Activated CD8-positive, alpha-beta memory T cell treated with anti-CD3 and anti-CD28 coated beads, Interleukin-2, amount 10 ng/mL, durations not matched to agents 7 days and 5 days (primary cell): Measurements from ENCODE around the gene NPR1. TPM values are rescaled to one million over a fixed set of nuclear protein-coding genes. Genes with fewer than 3 reads are reported as not detected.
A peak's percentile ranks its signal among the peaks of the same experiment; 100 is the strongest.
"Not testable (repeated sequence)": the region's sequence is repeated elsewhere in the genome, so short reads cannot be mapped to it uniquely, and the experiment has no call there.

Source experiments
- ATAC-seq: fragments of 150-1000 bp; cut with Tn5 transposase; one replicate; pipeline ENCODE4 v1.10.0; 2021; ENCODE audit warnings: moderate library complexity
- CTCF ChIA-PET: fragments of 350-600 bp; sonication (Branson Sonifier 250); formaldehyde crosslinking; loops from one replicate; lab custom pipeline; 2021; ENCODE audit warnings: antibody characterized with exemption; lab: Charles Lee
- DNase-seq: peaks from one replicate; pipeline ENCODE4 v3.0.0-alpha.2; 2020
- H3K27ac Mint-ChIP-seq: one replicate; pipeline ENCODE4 v1.8.0; 2021; ENCODE audit warnings: mild to moderate bottlenecking, mixed read lengths
- H3K27me3 Mint-ChIP-seq: one replicate; pipeline ENCODE4 v1.8.0; 2021; ENCODE audit warnings: mixed read lengths
- H3K36me3 Mint-ChIP-seq: one replicate; pipeline ENCODE4 v1.8.0; 2021; ENCODE audit warnings: mild to moderate bottlenecking, mixed read lengths
- H3K4me1 Mint-ChIP-seq: one replicate; pipeline ENCODE4 v1.8.0; 2021; ENCODE audit warnings: mixed read lengths
- H3K4me3 Mint-ChIP-seq: one replicate; pipeline ENCODE4 v1.8.0; 2021; ENCODE audit warnings: mild to moderate bottlenecking, moderate library complexity, mixed read lengths
- H3K9me3 Mint-ChIP-seq: one replicate; pipeline ENCODE4 v1.8.0; 2022; ENCODE audit warnings: low read depth, mixed read lengths
- total RNA-seq, 2 experiments: library from RNA; stranded (reverse); gene quantifications; one replicate each; pipeline ENCODE4 v1.2.3, GENCODE V29; 2021

Gene NPR1
- total RNA-seq, 2 experiments from 2014 or later, result 0.05 TPM; not detected in 1

DNA sequence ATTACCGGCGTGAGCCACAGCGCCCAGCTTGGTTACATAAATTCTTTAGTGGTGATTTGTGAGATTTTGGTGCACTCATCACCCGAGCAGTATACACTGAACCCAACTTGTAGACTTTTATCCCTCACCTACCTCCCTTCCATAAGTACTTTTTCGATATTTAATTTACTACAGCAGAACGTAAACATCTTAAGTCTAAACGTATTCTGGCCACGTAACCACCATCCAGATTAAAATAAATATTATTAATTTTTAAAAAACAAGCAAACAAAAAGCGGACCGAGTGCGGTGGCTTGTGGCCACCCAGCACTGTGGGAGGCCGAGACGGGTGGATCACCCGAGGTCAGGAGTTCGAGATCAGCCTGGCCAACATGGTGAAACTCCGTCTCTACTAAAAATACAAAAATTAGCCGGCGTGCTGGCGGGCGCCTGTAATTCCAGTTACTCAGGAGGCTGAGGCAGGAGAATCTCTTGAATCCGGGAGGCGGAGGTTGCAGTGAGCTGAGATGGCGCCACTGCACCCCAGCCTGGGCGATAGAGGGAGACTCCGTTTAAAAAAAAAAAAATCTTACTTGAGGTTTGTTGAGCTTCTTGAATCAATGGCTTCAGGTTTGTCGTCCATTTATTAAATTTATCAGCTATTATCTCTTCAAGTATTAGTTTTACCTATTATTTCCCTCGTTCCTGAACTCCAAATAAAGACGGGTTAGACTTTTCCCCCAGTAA, 6.7 kb upstream of the NPR1 start:
- peak; percentile 72 for DNase-seq
- not testable (repeated sequence) for H3K27ac Mint-ChIP-seq, H3K9me3 Mint-ChIP-seq, H3K27me3 Mint-ChIP-seq, H3K4me3 Mint-ChIP-seq
- CTCF ChIA-PET, result interaction anchor here (1.0 to 3.5 kb wide), 17 partner anchors 9 to 319 kb away, joined by 3 to 13 read pairs (median 5); partner anchors contain the start of genes CHTOP, RAB13, RPS27 and SLC27A3
- ATAC-seq, result peak; percentile 26
- peaks cover 34% of the 10 kb centered on the region for H3K4me1 Mint-ChIP-seq
- H3K36me3 Mint-ChIP-seq, result peaks cover 36% of the 10 kb centered on the region

DNA sequence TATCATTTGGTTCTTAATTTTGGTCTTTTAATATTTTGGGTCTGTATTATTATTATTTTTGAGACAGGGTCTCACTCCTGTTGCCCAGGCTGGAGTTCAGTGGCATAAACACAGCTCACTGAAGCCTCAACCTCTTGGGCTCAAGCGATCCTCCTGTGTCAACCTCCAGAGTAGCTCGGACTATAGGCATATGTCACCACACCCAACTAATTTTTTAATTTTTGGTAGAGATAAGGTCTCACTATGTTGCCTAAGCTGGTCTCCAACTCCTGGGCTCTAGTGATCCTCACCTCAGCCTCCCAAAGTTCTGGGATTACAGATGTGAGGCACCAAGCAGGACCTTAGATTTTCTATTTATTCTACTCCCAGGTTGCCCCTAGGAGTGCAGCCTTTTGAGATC, 5.0 kb upstream of the NPR1 start:
- Mint-ChIP-seq H3K4me1 (peaks cover 32% of the 10 kb centered on the region), H3K36me3 (peaks cover 18% of the 10 kb centered on the region), H3K27ac (peak overlapping the region; percentile 43), H3K4me3 (no peak overlapping the region), H3K9me3 (no peaks in the 10 kb centered on the region), H3K27me3 (peaks cover 19% of the 10 kb centered on the region)
- ATAC-seq, result no peak
- DNase-seq, result no peak
- CTCF ChIA-PET, result no interaction called here

DNA sequence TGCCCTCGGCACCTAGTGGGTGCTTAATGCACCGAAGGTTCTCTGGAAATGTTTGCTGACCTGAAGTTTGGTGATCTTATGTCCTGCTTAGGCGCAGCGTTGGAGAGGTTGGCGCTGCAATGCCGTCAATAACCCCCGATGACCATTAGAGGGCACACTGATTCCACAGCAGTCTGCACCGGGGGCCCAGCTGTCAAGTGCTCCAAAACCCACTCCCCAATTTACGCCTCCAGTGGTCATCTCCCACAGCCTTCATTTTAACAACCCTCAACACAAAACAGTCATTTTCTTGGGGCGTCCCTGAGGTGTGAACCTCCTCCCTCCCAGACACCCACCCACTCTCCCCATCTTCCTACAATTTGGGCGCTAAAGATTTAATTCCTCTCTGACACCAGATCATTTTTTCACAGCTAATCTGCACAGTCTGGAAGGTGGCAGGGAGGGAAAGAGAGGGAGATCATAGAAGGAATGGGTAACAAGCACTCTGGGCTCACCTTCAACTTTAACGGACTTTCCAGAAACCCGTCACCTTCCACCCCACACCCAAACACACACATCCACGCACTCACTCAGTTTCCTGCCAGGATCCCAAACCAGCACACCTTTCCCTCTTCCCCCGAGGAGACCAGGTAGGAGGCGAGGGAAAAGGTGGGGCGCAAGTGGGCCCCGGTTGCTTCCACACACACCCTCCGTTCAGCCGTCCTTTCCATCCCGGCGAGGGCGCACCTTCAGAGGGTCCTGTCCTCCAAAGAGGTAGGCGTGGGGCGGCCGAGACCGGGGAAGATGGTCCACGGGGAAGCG, 570 bp upstream of the NPR1 start:
- H3K36me3 Mint-ChIP-seq, result no peaks in the 10 kb centered on the region
- CTCF ChIA-PET, result interaction anchor here (0.5 to 4.4 kb wide), 22 partner anchors 10 to 1366 kb away, joined by 3 to 26 read pairs (median 4); partner anchors contain the start of genes RAB13, SLC27A3 and SNAPIN
- H3K4me3 Mint-ChIP-seq, result peak overlapping the region; percentile 72
- no peak overlapping the region for H3K27ac Mint-ChIP-seq
- ATAC-seq (no peak), DNase-seq (peak; percentile 63)
- H3K9me3 Mint-ChIP-seq, result no peaks in the 10 kb centered on the region
- H3K27me3 Mint-ChIP-seq, result peaks cover 56% of the 10 kb centered on the region
- peaks cover 19% of the 10 kb centered on the region for H3K4me1 Mint-ChIP-seq

DNA sequence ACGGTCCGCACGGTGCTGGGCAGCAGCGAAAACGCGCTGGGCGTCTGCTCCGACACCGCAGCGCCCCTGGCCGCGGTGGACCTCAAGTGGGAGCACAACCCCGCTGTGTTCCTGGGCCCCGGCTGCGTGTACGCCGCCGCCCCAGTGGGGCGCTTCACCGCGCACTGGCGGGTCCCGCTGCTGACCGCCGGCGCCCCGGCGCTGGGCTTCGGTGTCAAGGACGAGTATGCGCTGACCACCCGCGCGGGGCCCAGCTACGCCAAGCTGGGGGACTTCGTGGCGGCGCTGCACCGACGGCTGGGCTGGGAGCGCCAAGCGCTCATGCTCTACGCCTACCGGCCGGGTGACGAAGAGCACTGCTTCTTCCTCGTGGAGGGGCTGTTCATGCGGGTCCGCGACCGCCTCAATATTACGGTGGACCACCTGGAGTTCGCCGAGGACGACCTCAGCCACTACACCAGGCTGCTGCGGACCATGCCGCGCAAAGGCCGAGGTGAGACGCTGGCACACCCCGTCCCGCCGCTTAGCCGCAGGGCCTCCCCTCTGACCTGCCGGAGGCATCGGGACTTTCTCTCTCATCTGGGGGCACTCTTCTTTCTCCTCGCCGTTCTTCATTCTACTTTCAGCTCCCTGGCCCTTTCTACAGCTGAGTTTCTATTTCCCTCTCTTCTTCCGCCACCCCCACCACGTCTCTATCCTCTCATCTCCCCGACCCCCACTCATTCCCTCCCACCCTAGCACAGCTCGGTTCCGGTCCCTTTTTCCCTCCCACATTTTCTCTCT, 1.0 kb downstream of the NPR1 start:
- Mint-ChIP-seq H3K9me3 (no peaks in the 10 kb centered on the region), H3K4me1 (peaks cover 19% of the 10 kb centered on the region), H3K27ac (no peak overlapping the region), H3K4me3 (peak overlapping the region; percentile 64), H3K27me3 (peaks cover 65% of the 10 kb centered on the region), H3K36me3 (no peaks in the 10 kb centered on the region)
- DNase-seq (no peak), ATAC-seq (peak; percentile 68)
- CTCF ChIA-PET, result interaction anchor here (0.8 to 4.4 kb wide), 12 partner anchors 12 to 320 kb away, joined by 3 to 26 read pairs (median 3); partner anchors contain the start of genes RAB13 and SLC39A1

DNA sequence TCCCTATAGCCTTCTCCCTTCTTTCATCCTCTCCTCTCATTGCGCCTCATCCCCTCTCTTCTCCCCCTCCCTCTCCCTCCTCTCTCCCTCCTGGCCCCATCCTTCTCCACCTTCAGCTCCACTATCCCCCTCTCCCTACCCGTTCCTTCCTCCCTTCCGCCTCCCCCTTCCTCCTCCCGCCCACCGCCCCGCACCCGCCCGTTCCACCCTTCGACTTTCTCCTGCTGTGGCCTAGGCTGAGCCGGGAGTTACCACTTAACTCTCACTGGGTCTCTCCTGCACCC, 1.6 kb downstream of the NPR1 start:
- ATAC-seq, result no peak
- Mint-ChIP-seq H3K27me3 (peaks cover 70% of the 10 kb centered on the region), H3K36me3 (no peaks in the 10 kb centered on the region), H3K27ac (no peak overlapping the region), H3K4me3 (peak overlapping the region; percentile 64), H3K4me1 (peaks cover 19% of the 10 kb centered on the region), H3K9me3 (no peaks in the 10 kb centered on the region)
- CTCF ChIA-PET, result interaction anchor here (0.8 to 1.1 kb wide), 5 partner anchors 13 to 319 kb away, joined by 3 to 6 read pairs (median 3); no protein-coding TSS in a partner anchor
- DNase-seq, result no peak

DNA sequence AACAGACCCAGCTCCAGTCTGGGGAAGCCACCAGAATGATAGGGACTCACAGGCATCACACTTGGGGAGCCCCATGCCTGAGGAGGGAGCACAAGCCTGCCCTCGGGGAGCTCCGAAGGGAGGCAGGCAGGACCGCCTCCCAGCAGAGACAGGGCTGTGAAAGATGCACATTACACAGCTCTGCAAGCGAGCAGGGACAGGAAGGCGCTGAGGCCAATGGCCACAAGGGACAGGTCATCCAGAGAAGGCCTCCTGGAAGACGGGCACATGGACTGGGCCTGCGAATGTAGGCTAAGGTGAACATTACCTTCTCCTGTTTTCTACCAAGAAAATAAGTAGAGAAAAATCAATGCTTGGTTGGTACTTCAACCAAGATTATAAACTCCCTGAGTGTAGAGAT, 4.2 kb downstream of the NPR1 start:
- Mint-ChIP-seq H3K27me3 (peaks cover 65% of the 10 kb centered on the region), H3K27ac (no peak overlapping the region), H3K4me3 (no peak overlapping the region), H3K9me3 (no peaks in the 10 kb centered on the region), H3K36me3 (no peaks in the 10 kb centered on the region), H3K4me1 (peaks cover 15% of the 10 kb centered on the region)
- ATAC-seq (no peak), DNase-seq (no peak)
- CTCF ChIA-PET, result no interaction called here

DNA sequence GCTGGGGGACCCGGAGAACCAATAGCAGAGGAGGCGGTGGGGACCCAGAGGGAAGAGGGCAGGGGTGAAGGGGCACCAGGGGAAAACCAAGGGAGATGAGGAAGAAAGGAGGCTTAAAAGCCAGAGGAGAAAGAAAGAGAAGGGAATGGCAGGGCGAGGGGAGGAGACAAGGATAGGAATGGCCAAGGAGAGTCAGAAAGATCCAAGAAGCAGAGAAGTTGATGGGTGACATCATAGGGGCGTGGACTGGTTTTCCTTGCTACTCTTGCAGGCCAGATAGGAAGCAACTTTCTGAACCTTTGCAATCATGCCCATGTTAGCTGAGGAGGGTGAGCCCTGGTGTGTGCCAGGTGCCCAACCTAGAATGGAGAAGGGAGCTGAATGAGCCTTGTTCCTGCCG, 5.4 kb downstream of the NPR1 start:
- DNase-seq (no peak), ATAC-seq (no peak)
- Mint-ChIP-seq H3K36me3 (no peaks in the 10 kb centered on the region), H3K27me3 (peaks cover 54% of the 10 kb centered on the region), H3K4me3 (no peak overlapping the region), H3K27ac (no peak overlapping the region), H3K4me1 (peaks cover 4% of the 10 kb centered on the region), H3K9me3 (no peaks in the 10 kb centered on the region)
- CTCF ChIA-PET, result no interaction called here

DNA sequence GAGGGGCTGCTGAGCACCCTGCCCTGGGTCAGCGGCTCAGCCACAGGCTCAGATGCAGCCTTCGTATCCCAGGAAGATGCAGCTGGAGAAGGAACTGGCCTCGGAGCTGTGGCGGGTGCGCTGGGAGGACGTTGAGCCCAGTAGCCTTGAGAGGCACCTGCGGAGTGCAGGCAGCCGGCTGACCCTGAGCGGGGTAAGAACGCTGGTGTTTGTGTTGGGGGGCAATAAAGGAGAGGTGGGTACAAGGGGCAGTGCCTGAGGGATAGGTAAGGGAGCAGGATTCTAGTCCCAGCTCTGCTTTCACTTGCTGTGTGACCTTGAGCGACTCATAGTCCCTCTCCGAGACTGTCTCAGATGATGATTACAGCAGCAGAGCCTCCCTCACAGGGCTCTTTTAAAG, 6.4 kb downstream of the NPR1 start:
- Mint-ChIP-seq H3K4me1 (no peaks in the 10 kb centered on the region), H3K27me3 (peaks cover 51% of the 10 kb centered on the region), H3K4me3 (no peak overlapping the region), H3K27ac (no peak overlapping the region), H3K9me3 (no peaks in the 10 kb centered on the region), H3K36me3 (no peaks in the 10 kb centered on the region)
- CTCF ChIA-PET, result no interaction called here
- no peak for DNase-seq
- ATAC-seq, result no peak

DNA sequence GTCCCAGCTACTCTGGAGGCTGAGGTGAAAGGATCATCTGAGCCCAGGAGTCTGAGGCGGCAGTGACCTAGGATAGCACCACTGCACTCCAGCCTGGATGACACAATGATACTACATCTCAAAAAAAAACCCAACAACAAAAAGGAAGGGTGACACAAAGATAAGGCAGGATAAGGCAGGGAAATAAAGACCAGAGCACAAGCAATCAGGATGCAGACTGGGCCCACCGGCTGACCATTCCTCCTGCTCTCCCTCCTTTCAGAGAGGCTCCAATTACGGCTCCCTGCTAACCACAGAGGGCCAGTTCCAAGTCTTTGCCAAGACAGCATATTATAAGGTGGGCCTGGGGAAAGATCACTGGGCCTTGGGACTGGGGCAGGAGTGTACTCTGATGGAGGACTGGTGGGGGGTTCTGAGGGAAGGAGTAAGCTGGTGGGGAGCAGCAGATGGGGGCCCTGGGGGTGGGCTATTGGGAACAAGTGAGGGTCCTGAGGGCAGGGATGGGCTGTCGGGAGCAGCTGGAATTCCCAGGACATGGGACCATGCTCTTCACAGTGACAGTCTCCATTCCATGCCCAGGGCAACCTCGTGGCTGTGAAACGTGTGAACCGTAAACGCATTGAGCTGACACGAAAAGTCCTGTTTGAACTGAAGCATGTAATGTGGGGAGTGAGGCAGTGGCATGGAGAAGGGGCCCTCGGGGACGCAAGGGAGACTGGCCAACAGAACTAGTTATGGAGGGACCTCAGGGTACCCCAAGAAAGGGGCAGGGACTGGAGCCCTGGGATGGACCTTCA, 7.3 kb downstream of the NPR1 start:
- no peak overlapping the region for H3K27ac Mint-ChIP-seq
- no peaks in the 10 kb centered on the region for H3K36me3 Mint-ChIP-seq
- H3K27me3 Mint-ChIP-seq, result peaks cover 47% of the 10 kb centered on the region
- DNase-seq (no peak), ATAC-seq (no peak)
- H3K4me1 Mint-ChIP-seq, result no peaks in the 10 kb centered on the region
- CTCF ChIA-PET, result no interaction called here
- no peaks in the 10 kb centered on the region for H3K9me3 Mint-ChIP-seq
- no peak overlapping the region for H3K4me3 Mint-ChIP-seq

DNA sequence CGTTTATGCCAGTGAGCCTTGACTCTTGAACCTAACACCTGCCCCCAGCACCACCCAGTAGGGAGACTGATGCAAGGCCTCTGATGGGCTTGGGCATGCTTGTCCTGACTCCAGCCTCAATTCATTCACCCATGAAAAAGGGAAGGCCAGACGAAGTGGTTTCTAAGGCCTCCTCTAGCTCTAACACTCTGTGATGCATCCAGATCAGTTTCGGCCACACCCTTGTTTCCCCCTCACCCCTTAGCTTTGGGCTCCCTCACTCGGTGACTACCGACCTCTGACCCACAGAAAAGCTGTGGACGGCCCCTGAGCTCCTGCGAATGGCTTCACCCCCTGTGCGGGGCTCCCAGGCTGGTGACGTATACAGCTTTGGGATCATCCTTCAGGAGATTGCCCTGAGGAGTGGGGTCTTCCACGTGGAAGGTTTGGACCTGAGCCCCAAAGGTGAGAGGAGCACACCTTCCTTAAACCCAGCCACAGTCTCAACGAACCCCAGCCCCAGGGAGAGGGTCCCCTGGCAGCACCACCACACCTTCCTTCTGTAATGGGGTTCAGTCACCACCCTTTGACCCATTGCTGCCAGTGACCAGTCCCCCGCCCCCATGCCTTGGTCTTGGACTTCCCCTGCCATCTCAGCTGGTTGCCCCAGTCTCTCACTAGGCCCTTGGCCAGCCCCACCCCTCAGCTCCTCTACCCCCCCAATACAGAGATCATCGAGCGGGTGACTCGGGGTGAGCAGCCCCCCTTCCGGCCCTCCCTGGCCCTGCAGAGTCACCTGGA, 9.0 kb downstream of the NPR1 start:
- ATAC-seq, result no peak
- Mint-ChIP-seq H3K9me3 (no peaks in the 10 kb centered on the region), H3K4me3 (no peak overlapping the region), H3K36me3 (no peaks in the 10 kb centered on the region), H3K27me3 (peaks cover 38% of the 10 kb centered on the region), H3K4me1 (no peaks in the 10 kb centered on the region), H3K27ac (no peak overlapping the region)
- CTCF ChIA-PET, result interaction anchor here (1.4 kb wide), 1 partner anchor 9 kb away, joined by 7 read pairs; the partner anchor contains the start of gene NPR1
- no peak for DNase-seq

DNA sequence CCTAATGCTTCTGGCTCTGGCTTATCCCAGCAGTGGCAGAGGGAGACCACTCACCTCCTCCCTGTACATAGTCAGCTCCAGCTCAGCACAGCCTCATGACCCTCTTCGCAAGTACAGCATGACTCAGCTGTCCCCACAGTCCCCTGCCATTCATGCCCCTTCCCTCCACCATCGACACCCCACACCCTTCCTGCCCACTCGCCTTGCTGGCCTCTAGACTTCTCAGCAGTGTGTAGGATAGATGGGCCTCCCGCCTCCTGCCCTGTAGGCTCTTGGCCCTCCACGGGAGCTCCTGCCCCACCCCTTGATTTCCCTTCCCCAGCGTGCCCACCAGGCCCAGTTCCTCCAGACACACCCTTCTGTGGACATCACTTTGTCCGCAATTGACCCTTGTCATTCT, 9.8 kb downstream of the NPR1 start:
- no peak for DNase-seq
- Mint-ChIP-seq H3K36me3 (no peaks in the 10 kb centered on the region), H3K27ac (no peak overlapping the region), H3K9me3 (no peaks in the 10 kb centered on the region), H3K27me3 (peaks cover 33% of the 10 kb centered on the region), H3K4me1 (no peaks in the 10 kb centered on the region), H3K4me3 (no peak overlapping the region)
- ATAC-seq, result no peak
- CTCF ChIA-PET, result interaction anchor here (1.4 kb wide), 1 partner anchor 10 kb away, joined by 7 read pairs; the partner anchor contains the start of gene NPR1

DNA sequence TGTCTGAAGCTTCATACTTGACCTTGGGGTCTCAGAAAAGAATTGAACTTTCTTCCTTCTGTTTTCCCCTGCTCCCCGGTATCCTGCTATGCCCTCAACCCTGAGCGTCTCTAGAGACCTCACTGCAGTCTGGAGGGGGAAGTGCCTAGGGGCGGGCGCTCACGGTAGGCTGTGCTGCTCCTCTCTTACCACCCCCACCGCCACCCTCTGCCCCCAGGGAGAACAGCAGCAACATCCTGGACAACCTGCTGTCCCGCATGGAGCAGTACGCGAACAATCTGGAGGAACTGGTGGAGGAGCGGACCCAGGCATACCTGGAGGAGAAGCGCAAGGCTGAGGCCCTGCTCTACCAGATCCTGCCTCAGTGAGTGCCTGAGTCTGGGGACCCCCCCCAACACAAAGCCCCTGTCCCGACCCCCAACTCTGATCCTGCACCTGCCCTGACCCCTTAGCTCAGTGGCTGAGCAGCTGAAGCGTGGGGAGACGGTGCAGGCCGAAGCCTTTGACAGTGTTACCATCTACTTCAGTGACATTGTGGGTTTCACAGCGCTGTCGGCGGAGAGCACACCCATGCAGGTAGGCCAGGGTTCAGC, 10.3 kb downstream of the NPR1 start:
- CTCF ChIA-PET, result interaction anchor here (1.4 kb wide), 1 partner anchor 11 kb away, joined by 7 read pairs; the partner anchor contains the start of gene NPR1
- H3K4me3 Mint-ChIP-seq, result no peak overlapping the region
- no peaks in the 10 kb centered on the region for H3K9me3 Mint-ChIP-seq
- no peak overlapping the region for H3K27ac Mint-ChIP-seq
- no peaks in the 10 kb centered on the region for H3K4me1 Mint-ChIP-seq
- H3K36me3 Mint-ChIP-seq, result no peaks in the 10 kb centered on the region
- ATAC-seq (no peak), DNase-seq (no peak)
- H3K27me3 Mint-ChIP-seq, result peaks cover 28% of the 10 kb centered on the region
